Heart left ventricle (tissue), 16 donors: ENCODE results near the gene RACK1. TPM values are rescaled to one million over a fixed set of nuclear protein-coding genes. Genes with fewer than 3 reads are reported as not detected.

Experiments
- ATAC-seq, 4 donors: fragments of 200-7000 bp; cut with Tn5 transposase; one replicate each; pipeline ENCODE4 v1.9.1; 2020 to 2022; ENCODE audit warnings: moderate library complexity in 4 of 4, mild to moderate bottlenecking in 3 of 4, moderate number of reproducible peaks in 1 of 4
- DNase-seq, 5 donors: peaks; one replicate each; pipeline ENCODE4 v3.0.0-alpha.2; 2020
- H3K27ac ChIP-seq, 12 donors: fragments of 200-600 bp; sonication (generic) in 4 of 12; one replicate each; pipeline versions ENCODE4 v1.5.0 to v1.8.0; 2016 to 2022; ENCODE audit warnings: mild to moderate bottlenecking in 2 of 12
- H3K27me3 ChIP-seq, 9 donors: fragments of 200-600 bp; sonication (generic) in 2 of 9; one replicate each; pipeline versions ENCODE4 v1.5.1 to v1.8.0; 2016 to 2022; ENCODE audit warnings: mild to moderate bottlenecking in 3 of 9
- H3K36me3 ChIP-seq, 9 donors: fragments of 200-600 bp; sonication (generic) in 2 of 9; one replicate each; pipeline versions ENCODE4 v1.5.0 to v1.8.0; 2018 to 2022; ENCODE audit warnings: mild to moderate bottlenecking in 2 of 9
- H3K4me1 ChIP-seq, 12 donors: fragments of 200-600 bp; sonication (generic) in 4 of 12; one replicate each; pipeline versions ENCODE4 v1.5.0 to v1.8.0; 2016 to 2022; ENCODE audit warnings: mild to moderate bottlenecking in 3 of 12
- H3K4me3 ChIP-seq, 12 donors: fragments of 200-600 bp; sonication (generic) in 4 of 12; one replicate each; pipeline versions ENCODE4 v1.5.0 to v1.8.0; 2017 to 2022; ENCODE audit warnings: mild to moderate bottlenecking in 9 of 12, moderate library complexity in 4 of 12
- H3K9me3 ChIP-seq, 12 donors: fragments of 200-600 bp; sonication (generic) in 4 of 12; one replicate each; pipeline versions ENCODE4 v1.5.0 to v1.8.0; 2016 to 2022; ENCODE audit warnings: mild to moderate bottlenecking in 1 of 12
- CTCF ChIP-seq, 12 donors: fragments of 200-600 bp; sonication (generic) in 4 of 12; IDR thresholded peaks; one replicate each; pipeline versions ENCODE4 v1.5.0 to v1.8.0; 2018 to 2022; ENCODE audit warnings: antibody characterized with exemption in 12 of 12, mild to moderate bottlenecking in 5 of 12
- POLR2A ChIP-seq, 2 donors: fragments of 450-650 bp; IDR thresholded peaks; one replicate each; pipeline ENCODE4 v1.6.1; 2017; ENCODE audit warnings: antibody characterized with exemption in 2 of 2, mild to moderate bottlenecking in 2 of 2, moderate library complexity in 2 of 2
- WGBS, 4 donors: extraction: QIAGEN DNeasy Blood & Tissue Kit in 2 of 4; methylation state at CpG; one replicate each; pipeline versions ENCODE4 v1.1.5 to v1.1.7; 2013 to 2018; 5-methylcytosine and 5-hydroxymethylcytosine counted together
- intact Hi-C, 10 donors: fragments of 100-400 bp; cut with DNase I; formaldehyde crosslinking; loops; one replicate each; pipeline versions ENCODE4 v1.11.1 to v1.14.2; 2022
- polyA plus RNA-seq, 2 donors: library from polyadenylated mRNA; stranded (reverse); fragments of 200-250 nt; gene quantifications; one replicate each; pipeline ENCODE4 v1.2.3, GENCODE V29; 2013
- total RNA-seq, 9 donors: library from RNA; depleted of rRNA in 2 of 9; stranded (reverse); fragments of >200 nt in 2 of 9; fragmentation: NEBNext Ultra II Directional in 3 of 9; extraction: Animal tissue kit (Norgen Biotek cat#: 25700) in 3 of 9; gene quantifications; one replicate each; pipeline versions ENCODE4 v1.1.0 to v1.2.4, GENCODE V29; 2016 to 2023
- donor health status: ischemic (EF 13 %, LVEDD 7.1; RV severe dilation, severe dysfunction).
- donor health status: healthy with polysubstance abuse.
- donor health status: DM: no; HTN: yes; CAD: no.
- donor health status: DM: no; HTN: no; CAD: no.
- donor health status: ischemic (EF 25% LVEDD 6.9; RV normal size, moderate dysfunction).
- donor health status: ischemic (EF 25% LVEDD 5.7; RV mildly dilated, moderate dysfunction).
- donor health status: healthy.
- donor health status: DM: yes; HTN: yes; CAD: no.
- donor health status: ischemic (EF 35%, LVEDD 5.7; RV mildly dilated, moderate dysfunction).
- donor health status: nonischemic (EF 11% LVEDD 7.7; RV severe dilation, severe dysfunction).
- donor health status: DM: yes; HTN: yes; CAD: no.
- donor health status: PGD.
- donor health status: ischemic (EF 29% LVEDD 5.4; RV normal size, mild dysfunction).
- donor health status: nonischemic (EF 23%, LVEDD 6.1; RV moderate dilation, normal function).

Gene RACK1
- total and polyA plus RNA-seq, 11 donors = 560 to 2,287 (median 862) TPM

- peak in 4 of 5 donors; percentile 40 to 78 (median 52) for DNase-seq
- peak in 6 of 12 donors; percentile 8 to 37 (median 25) for TF ChIP-seq CTCF (IDR thresholded peaks at IDR 0.05)
- no peak for TF ChIP-seq POLR2A (IDR thresholded peaks at IDR 0.05)
- Histone ChIP-seq H3K9me3 (no peaks in the 10 kb centered on the region), H3K4me3 (peak overlapping the region; percentile 61 to 93 (median 83)), H3K27ac (peak overlapping the region; percentile 35 to 97 (median 94)), H3K27me3 (no peaks in the 10 kb centered on the region), H3K36me3 (no peaks in the 10 kb centered on the region), H3K4me1 (peaks cover 0 to 42% (median 15%) of the 10 kb centered on the region in 12 donors)
- intact Hi-C loops = loop anchor here in 7 of 10 donors (1.0 to 5.0 kb wide), 8 partner anchors 15 to 71 kb away; partner anchors contain the start of genes TRIM41 (in 2 of the 7) and TRIM52 (in 2 of the 7)
- 0 to 1% (median 0%) methylated on average over 45 to 66 of the region's 66 CpGs for WGBS, 4 donors
- ATAC-seq = peak in 3 of 4 donors; percentile 1 to 31 (median 9)
These were observed 52.8 kb downstream of the RACK1 start for GRCh38 chr5:181190711-181191525.

GRCh38 chr5:181189962-181190710 is 53.6 kb downstream of the RACK1 start:
- Histone ChIP-seq H3K27me3 (no peaks in the 10 kb centered on the region), H3K36me3 (no peaks in the 10 kb centered on the region), H3K9me3 (no peaks in the 10 kb centered on the region), H3K4me1 (peaks cover 0 to 42% (median 15%) of the 10 kb centered on the region in 12 donors), H3K4me3 (peak overlapping the region; percentile 61 to 93 (median 83)), H3K27ac (peak overlapping the region in 11 of 12 donors; percentile 81 to 97 (median 94))
- ATAC-seq = no peak
- DNase-seq = peak in 2 of 5 donors; percentile 39 to 71
- intact Hi-C loops = loop anchor here in 8 of 10 donors (1.0 to 10.0 kb wide), 10 partner anchors 17 to 405 kb away; partner anchors contain the start of genes TRIM52 (in 6 of the 8), TRIM41 (in 3 of the 8), MGAT1 (in 1 of the 8) and ZFP62 (in 1 of the 8)
- WGBS, 4 donors = 0 to 2% (median 1%) methylated on average over 20 to 52 of the region's 52 CpGs
- no peak for TF ChIP-seq POLR2A (IDR thresholded peaks at IDR 0.05)
- no peak for TF ChIP-seq CTCF (IDR thresholded peaks at IDR 0.05)

GRCh38 chr5:181189363-181189961 is 54.2 kb downstream of the RACK1 start:
- WGBS, 4 donors = 0 to 1% (median 0%) methylated on average over 41 of the region's 41 CpGs
- Histone ChIP-seq H3K36me3 (no peaks in the 10 kb centered on the region), H3K4me1 (peaks cover 0 to 43% (median 16%) of the 10 kb centered on the region in 12 donors), H3K27me3 (no peaks in the 10 kb centered on the region), H3K9me3 (no peaks in the 10 kb centered on the region), H3K27ac (peak overlapping the region in 11 of 12 donors; percentile 38 to 97 (median 90)), H3K4me3 (peak overlapping the region; percentile 61 to 93 (median 83))
- DNase-seq (peak in 2 of 5 donors; percentile 48 to 49), ATAC-seq (peak in 1 of 4 donors; percentile 1)
- intact Hi-C loops = loop anchor here in 6 of 10 donors (2.0 to 10.0 kb wide), 8 partner anchors 17 to 405 kb away; partner anchors contain the start of genes TRIM52 (in 4 of the 6), TRIM41 (in 3 of the 6), MGAT1 (in 1 of the 6) and ZFP62 (in 1 of the 6)
- TF ChIP-seq CTCF (IDR thresholded peaks at IDR 0.05) (no peak), POLR2A (IDR thresholded peaks at IDR 0.05) (no peak)
